NCI-H345 (cell line): ENCODE results near the gene SIGMAR1.
"Not testable (repeated sequence)": the region's sequence is repeated elsewhere in the genome, so short reads cannot be mapped to it uniquely, and the experiment has no call there.

Experiments used
- DNase-seq: peaks from one replicate; lab custom pipeline; 2025; lab: John Stamatoyannopoulos, UW

SIGMAR1 gene

DNA sequence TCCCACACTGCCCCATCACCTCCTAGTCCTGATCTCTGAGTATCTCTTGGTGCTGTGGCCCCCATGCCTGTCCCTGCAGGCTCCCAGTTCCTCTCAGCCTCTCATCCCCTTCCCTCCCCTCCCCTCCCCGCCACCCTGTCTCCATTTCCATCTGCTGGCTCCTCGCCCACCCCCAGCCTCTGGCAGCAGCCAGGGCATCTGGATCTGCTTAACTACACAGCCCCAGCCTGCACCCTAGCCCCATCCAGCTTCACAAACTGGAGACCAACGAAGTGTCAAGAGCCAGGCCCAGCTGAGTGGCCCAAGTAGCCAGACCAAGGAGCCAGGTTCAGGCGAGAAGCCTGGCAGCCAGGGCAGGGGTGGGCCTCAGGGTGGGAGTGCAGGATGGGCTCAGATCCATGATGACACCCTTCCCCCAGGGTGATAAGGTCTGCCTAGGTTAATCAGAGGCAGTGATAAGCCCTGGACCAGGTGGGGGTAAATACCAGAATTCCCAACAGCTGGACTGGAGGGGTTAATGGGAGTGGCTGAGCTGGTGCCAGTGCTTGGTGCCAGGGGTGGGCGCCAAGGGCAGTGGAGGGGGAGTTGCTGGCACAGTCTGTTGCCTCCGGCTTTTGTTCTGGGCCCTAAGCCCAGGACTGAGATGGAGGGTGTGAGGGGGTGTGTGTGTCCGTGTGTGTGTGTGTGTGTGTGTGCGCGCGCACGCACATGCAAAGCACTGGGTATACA lies 16.9 kb upstream of the SIGMAR1 start:
- no peak for DNase-seq

DNA sequence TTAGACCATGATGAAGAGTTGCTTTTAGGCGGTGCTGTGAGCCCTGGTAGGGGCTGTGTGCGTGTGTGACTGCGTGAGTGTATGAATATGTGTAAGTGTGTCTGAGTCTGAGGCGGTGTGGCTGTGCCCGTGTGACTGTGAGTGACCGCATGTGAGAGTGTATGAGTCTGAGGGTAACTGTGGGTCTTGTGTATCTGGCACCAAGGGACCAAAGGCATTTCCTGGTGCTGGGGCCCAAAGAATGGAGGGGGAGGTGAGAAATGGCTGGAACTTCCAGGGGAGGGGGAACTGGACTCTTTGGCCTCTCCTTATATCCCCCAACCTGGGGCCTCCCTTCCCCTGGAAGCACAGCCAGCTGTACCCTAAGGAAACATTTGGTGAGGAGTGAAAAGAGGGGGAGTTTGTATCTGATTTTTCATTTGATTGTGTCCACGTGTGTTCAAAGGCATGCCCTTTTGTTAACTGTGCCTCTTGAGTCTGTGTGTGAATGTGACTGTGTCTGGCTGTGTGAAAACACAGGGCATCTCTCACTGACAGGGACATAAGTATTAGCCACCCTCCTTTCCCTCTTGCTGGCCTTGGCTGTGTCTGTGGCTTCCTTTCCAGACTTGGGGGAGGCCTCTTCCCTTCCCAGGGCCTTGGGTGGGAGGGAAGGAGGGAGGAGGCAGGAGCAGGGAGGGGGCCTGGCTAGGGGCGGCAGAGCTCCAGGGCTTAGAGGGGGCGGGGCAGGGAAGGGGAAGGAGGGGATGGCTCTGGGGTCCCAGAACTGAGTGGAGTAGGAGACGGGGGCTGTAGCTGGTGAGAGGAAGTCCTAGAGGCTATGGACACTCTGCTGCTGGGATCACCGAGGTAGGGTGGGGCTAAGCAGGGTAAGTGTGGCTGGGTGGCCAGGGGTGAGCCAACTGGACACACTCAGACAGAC lies 15.8 kb upstream of the SIGMAR1 start:
- DNase-seq, result no peak

DNA sequence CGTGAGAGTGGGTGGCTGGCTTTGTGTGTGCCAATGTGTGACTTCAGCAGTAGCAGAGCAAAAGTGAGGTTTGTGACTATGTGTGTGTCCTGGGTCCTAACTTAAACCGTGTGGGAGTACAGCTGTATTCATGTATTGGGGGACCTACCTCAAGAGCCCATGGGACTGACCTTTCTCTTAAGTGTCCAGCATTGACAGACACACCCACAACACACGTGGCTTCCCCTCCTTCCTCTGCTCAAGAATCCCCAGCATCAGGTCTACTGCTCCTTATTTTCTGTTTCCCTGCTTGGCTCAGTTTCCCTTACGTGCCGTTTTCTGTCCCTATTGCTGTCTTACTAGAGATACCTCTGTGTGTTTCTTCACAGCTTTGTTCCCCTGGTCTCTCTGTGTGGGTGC lies 15.0 kb upstream of the SIGMAR1 start:
- DNase-seq, result no peak

DNA sequence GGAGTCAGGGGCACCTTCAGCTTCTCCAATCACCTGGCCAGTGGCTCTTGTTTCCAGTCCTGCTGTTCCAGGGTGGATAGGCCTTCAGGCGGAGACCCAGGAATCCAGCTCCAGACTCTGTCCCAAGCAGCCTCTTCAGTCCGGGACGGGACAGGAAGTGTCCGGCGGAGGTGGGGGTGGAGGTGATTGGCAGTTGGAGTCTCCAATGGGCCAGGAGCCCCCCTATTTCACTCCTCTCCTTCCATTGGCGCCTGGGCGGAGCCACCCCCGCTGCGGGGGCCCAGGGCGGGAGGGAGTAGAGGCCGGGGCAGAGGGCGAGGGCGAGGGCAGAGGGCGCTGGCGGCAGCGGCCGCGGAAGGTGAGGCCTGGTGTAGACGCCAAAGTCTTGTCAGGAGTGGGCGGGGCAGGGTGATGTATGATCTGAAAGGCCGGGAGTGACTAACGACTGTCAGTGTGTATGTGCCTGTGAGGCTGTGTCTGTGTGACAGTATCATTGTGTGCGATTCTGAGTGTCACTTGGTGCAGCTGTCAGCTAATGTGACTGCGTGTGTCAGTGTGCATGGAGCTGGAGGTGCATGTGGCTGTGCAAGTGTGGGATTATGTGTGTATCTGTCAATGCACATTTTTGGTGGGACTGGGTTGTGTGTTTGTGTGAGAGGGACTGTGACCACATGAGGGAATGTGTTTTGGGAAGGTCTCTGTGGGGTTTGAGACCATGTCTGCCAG lies 14.5 kb upstream of the SIGMAR1 start, which contains the start of gene IL11RA:
TSS of gene IL11RA (plus strand) at position 310 of the 726 bp plus-strand sequence. CDS start 3,033 bp downstream, outside the sequence.
- DNase-seq, result no peak

DNA sequence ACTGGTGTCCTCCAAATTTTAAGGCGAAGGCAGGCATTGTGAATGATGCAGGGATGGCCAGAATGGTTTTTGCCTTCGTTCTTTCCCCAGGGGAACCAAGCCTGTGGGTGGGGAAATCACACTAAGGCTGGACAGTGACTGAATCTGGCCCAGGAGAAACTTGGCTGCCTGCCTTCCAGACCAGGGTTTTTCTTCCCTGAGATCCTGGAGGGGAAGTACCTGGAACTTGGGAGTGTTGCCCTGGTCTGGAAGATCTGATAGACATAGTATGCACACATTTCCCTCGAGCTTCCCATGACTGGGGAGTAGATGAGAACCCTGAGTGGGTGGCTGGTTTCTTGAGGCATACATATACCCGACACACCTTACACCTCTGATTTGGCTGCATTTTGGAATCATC lies 13.7 kb upstream of the SIGMAR1 start:
- no peak for DNase-seq

DNA sequence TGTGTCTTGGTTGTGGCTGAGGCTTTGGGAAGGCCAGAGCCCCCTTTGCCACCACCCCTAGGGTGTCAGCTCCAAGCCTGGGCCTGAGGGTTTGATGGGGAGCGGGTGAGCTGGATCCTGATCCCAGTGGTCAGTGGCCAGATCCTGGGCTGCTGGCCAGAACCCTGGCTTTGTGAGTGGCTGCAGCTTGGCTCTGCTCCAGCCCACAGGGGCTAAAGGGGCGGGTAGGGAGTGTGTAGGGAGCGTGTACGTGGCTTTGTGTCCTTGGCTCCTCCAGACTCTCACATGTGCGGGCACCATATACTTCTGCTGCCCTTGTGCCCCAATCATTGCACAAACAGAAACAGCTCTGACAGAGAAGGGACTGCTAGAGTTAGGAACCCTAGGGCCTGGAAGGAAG lies 13.2 kb upstream of the SIGMAR1 start:
- no peak for DNase-seq

DNA sequence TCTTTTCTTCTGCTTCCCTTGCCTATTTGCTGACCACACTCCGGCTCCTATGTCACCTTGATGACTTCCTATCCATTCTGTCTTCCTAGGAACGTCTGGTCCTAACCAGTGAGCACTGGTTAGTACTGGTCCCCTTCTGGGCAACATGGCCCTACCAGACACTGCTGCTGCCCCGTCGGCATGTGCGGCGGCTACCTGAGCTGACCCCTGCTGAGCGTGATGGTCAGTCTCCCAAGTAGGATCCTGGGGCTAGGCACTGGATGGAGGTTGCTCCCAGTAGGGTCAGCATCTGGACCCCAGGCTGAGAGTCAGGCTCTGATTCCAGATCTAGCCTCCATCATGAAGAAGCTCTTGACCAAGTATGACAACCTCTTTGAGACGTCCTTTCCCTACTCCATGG lies 11.1 kb upstream of the SIGMAR1 start:
- DNase-seq, result no peak

DNA sequence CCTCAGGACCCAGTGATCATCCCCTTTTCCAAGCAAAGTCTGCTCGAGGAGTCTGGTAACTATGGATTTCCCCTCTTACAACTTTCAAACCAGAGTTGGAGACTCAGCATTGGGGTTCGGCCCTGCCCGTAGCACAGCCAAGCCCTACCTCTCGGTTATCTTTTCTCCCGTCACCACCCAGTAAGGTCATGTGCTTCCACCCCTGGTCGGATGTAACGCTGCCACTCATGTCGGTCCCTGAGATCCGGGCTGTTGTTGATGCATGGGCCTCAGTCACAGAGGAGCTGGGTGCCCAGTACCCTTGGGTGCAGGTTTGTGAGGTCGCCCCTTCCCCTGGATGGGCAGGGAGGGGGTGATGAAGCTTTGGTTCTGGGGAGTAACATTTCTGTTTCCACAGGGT lies 10.1 kb upstream of the SIGMAR1 start:
- DNase-seq, result no peak

DNA sequence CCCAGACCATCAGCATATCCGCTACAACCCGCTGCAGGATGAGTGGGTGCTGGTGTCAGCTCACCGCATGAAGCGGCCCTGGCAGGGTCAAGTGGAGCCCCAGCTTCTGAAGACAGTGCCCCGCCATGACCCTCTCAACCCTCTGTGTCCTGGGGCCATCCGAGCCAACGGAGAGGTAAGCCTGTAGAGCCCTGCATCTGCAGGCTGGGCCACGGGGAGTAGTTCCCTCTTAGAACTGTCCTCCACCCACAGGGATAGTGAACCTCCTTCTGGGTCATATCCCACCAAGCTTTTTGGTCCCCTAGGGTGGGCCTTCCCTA lies 9.5 kb upstream of the SIGMAR1 start:
- no peak for DNase-seq

DNA sequence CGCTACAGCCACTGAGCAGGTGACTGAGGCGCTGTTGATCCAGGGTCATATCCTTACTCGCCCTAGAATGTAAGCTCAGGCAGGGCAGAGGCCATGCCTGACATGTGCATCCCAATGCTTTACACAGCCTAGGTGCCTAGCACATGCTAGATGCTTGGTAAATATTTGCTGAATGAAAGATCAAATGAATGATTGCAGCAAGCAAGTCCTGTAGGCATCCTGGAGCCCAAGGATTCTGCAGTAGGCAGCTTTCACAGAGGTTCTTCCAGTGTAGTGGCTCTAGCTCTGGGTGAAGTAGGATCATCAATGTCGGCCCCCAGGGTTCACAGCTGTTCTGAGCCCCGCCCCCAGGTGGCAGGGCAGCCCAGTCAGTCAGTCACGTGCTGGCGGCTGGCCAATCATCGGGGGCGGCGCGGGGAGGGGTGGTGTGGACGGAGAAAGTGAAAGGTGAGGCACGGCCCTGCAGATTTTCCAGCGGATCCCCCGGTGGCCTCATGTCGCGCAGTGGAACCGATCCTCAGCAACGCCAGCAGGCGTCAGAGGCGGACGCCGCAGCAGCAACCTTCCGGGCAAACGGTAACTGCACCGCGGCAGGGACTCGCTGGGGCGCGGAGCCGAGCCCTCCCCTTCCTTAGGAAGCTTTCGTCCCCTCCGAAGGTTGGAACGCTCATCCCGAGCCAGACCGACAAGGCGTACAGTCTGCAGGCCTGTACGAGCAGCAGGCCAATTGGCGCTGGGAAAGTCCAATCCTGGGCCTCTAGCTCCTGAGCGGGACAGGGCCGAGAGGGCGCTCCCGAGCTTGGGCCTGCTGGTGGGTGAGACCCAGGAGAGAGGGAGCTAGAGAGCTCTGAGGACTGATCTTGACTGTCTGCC lies 8.9 kb upstream of the SIGMAR1 start, which contains the start of gene GALT:
TSS of gene GALT (plus strand) at position 465 of the 873 bp plus-strand sequence. CDS start at position 495, 30 bp downstream.
- peak; percentile 93 for DNase-seq

DNA sequence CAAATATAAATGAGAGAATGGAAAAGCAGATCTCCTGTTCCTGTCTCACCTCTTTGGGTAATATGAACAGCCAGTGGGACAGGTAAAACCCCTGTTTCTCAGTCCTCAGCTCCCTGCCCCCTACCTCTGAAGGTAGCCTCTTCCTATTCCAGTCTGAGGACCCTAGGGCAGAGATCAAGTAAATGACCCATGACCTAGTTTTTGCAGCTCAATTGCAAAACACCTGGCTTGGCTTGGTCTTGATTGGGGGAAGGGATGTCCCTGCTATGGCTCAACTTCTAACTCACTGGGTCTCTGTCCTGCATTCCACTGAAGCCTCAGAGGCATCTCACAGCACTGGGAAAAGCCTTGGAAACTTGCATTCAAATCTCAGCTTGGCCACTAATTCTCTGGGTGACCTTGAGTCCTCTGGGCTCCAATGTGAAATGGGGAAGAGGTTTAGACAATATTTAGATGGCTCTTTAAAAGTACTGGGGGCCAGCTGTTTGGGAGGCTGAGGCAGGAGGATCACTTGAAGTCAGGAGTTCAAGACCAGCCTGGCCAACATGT lies 7.3 kb upstream of the SIGMAR1 start:
- no peak for DNase-seq

DNA sequence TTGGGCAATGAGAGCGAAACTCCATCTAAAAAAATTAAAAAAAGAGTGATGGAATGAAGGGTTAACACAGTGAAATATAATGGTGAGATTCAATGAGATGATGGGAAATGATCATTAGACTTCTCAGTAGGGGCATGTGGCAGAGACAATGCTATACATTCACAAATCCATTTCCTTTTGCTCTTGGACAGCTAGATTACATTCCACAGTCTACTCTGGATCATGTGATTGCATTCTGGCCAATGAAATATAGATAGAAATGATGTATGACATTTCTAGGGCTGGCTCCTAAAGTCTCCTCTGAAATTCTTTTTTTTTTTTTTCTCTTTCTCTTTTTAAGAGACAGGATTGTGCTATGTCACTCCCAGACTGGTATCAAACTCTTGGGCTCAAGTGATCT lies 5.1 kb upstream of the SIGMAR1 start:
- DNase-seq, result no peak

DNA sequence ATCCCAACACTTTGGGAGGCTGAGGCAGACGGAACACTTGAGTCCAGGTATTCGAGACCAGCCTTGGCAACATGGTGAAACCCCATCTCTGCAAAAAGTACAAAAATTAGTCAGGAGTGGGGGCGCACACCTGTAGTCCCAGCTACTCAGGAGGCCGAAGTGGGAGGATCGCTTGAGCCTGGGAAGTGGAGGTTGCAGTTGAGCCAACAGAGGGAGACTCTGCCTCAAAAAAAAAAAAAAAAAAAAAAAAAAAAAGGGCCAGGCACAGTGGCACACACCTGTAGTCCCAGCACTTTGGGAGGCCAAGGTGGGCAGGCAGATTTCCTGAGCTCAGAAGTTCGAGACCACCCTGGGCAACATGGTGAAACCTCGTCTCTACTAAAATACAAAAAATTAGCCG lies 1.7 kb upstream of the SIGMAR1 start:
- DNase-seq, result not testable (repeated sequence)

DNA sequence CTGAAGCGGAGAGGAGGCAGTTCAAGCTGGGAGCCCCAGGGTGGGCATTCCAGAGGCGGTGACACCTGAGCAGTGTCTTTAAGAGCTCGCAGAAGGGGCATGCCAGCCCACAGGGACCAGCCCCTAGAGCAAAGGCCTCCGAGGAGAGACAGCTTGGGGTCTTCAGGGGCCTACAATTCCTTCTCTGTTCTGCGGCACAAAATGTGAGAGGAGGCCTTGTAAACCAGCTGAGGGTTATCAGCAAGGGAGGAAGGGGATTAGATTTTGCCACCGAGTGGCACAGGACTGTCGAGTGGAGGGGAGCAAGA lies 505 bp upstream of the SIGMAR1 start:
- DNase-seq, result no peak

DNA sequence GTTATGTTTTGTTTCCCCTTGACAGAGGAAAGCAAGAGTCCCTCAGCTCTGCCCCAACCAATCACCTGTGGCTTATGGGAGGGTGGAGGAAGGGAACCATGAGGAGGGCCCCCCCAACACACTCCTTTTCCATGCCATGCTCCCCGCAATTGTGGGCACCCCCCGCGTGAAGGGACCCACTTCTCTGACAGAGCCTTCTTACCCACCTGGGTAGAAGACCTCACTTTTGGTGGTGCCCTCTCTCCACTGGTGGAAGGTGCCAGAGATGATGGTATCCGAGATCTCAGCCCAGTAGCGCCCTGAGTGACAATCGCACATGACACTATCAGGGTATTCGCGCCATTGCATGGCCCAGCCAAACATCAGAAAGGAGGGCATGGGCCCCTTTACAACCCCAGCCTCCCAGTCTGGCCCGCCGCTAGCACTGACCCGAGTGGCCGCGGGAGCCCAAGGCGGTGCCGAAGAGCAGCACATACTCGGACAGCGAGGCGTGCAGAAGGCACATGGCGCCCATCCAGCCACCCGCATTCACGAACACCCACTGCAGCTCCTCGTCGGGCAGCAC lies 714 bp downstream of the SIGMAR1 start:
- DNase-seq, result no peak

DNA sequence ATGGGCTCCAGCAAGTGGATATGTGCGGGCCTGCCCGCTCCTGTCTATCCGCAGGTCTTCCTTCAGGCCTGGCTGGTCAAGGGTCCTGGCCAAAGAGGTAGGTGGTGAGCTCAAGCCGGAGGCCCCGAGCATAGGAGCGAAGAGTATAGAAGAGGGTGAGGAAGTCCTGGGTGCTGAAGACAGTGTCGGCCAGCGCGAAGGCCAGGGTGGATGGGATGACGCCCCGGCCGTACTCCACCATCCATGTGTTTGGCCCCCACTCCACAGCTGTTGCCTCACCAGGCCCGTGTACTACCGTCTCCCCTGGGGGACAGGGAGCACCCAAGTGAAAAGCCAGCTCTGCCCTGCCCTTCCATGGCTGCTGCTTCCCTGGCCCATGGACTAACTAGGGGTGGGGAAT lies 2.0 kb downstream of the SIGMAR1 start:
- DNase-seq, result no peak

DNA sequence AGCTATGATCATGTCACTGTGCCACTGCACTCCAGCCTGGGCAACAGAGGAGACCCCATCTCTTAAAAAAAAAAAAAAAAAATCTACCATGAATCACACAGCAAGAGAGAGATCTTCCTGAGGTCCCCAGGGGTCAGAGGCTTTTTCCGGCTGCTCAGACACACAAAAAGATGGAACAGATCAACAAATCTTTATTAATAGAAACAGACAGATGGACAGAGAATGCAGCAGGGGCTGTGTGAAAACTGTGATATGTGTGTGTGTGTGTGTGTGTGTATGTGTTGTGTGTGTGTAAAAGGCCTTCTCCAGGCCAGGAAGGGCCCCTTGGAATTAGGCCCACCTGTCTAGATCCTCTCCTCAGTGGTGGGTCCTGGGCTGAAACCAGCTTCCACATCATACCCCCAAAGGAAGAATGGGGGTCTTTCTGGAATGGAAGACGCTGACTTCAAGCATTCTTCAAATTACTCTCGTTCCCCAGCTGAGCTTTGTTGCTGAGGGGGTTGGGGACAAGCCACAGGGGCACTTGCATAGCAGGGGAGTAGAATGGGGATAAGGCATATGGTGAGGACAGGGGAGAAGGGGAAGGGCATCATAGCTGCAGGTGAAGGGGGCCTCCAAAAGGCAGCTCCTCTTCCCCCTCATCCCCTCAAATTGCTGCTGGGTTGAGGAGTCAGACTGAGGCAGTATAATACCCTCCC lies 2.9 kb downstream of the SIGMAR1 start:
- no peak for DNase-seq

DNA sequence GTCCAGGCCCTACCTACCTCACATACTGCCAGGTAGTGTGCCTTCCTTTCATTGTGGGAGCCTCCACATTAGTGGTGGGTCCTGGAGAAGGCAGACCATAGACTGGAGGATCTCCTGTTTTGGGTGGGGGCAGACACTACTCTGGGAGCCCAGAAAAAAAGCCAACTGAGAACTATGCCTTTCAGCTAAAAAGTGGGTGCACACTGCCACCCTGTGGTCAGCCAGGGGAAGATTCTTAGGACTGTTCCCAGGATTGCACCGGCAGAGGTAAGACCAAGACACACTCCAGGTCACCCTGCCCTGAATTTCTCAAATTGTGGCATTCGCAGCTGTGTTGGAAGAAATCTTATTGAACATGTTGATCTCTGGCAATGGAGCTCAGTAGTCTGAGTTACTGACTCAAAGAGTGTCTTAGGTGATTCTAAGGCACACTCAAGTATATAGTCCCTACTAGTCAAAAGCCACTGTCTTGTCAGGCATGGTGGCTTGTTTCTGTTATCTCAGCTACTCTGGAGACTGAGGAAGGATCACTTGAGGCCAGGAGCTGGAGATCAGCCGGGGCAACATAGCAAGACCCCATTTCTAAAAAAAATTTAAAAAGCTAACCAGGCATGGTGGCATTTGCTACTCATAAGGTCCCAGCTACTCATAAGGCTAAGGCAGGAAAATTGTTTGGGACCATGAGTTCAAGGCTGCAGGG lies 3.6 kb downstream of the SIGMAR1 start:
- peak; percentile 49 for DNase-seq

DNA sequence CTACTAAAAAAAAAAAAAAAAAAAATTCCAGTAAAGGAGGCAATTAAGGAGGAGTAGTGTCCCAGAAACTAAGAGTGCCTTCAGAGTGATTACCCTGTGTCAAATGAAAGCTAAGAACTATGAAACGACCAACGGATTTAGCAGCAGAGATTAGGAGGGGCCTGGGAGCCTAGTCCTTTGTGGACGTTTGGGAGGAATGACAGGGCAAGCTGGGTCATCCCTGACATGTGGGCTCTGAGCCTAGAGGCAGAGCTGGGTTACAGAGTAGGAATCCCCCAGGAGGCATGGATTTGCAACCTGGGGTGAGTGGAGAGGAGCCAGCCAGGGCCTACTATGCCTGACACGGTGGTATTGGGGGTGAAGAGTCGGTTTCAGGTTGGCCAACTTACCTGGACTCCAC lies 4.4 kb downstream of the SIGMAR1 start:
- no peak for DNase-seq
